HG03460 (cell line): ENCODE measurements around the gene RNF31.
"Not testable (repeated sequence)": the region's sequence is repeated elsewhere in the genome, so short reads cannot be mapped to it uniquely, and the experiment has no call there.

ENCODE experiments used
- ATAC-seq: cut with Tn5 transposase; IDR thresholded peaks from one replicate; pipeline ENCODE4 v1.9.1; 2021; ENCODE audit not compliant: unreplicated experiment

The RNF31 gene

GRCh38 chr14:24146978-24147760 lies at the start of gene RNF31:
RNF31 (plus strand) TSS chr14:24147498; CDS start chr14:24147699, 201 bp downstream.
- ATAC-seq, result peak; percentile 80

- no peak for ATAC-seq
Measured at GRCh38 chr14:24098229-24098926, 48.9 kb upstream of the RNF31 start.

- ATAC-seq, result no peak
Measured at GRCh38 chr14:24098927-24099813, 48.1 kb upstream of the RNF31 start.

GRCh38 chr14:24100197-24100981 lies 46.9 kb upstream of the RNF31 start:
- no peak for ATAC-seq

- no peak for ATAC-seq
Measured at GRCh38 chr14:24100982-24101494, 46.3 kb upstream of the RNF31 start.

GRCh38 chr14:24102357-24103048 lies 44.8 kb upstream of the RNF31 start:
- no peak for ATAC-seq

- no peak for ATAC-seq
Measured at GRCh38 chr14:24103451-24103850, 43.8 kb upstream of the RNF31 start.

- not testable (repeated sequence) for ATAC-seq
Measured at GRCh38 chr14:24105609-24106239, 41.6 kb upstream of the RNF31 start.

GRCh38 chr14:24106672-24107271 lies 40.5 kb upstream of the RNF31 start:
- ATAC-seq, result no peak

- ATAC-seq, result peak; percentile 29
Measured at GRCh38 chr14:24108336-24108874, 38.9 kb upstream of the RNF31 start.

- ATAC-seq, result no peak
Measured at GRCh38 chr14:24110060-24110459, 37.2 kb upstream of the RNF31 start.

- ATAC-seq, result no peak
Measured at GRCh38 chr14:24110523-24110922, 36.8 kb upstream of the RNF31 start.

GRCh38 chr14:24113379-24113800 lies 33.9 kb upstream of the RNF31 start:
- no peak for ATAC-seq

GRCh38 chr14:24113801-24114531 lies 33.3 kb upstream of the RNF31 start:
- peak; percentile 33 for ATAC-seq

GRCh38 chr14:24114532-24115421 lies 32.5 kb upstream of the RNF31 start, which contains the start of the genes DCAF11 and NRL:
DCAF11 (plus strand) TSS chr14:24114777; CDS start chr14:24115595, 818 bp downstream.
NRL (minus strand) TSS chr14:24114949; CDS start chr14:24082848, 32,101 bp downstream.
- ATAC-seq, result peak; percentile 82

- no peak for ATAC-seq
Measured at GRCh38 chr14:24115422-24116127, 31.7 kb upstream of the RNF31 start.
